ENCODE data around the gene LRRC61. TPM values are rescaled to one million over a fixed set of nuclear protein-coding genes. Genes with fewer than 3 reads are reported as not detected.
"Not testable (repeated sequence)": the region's sequence is repeated elsewhere in the genome, so short reads cannot be mapped to it uniquely, and the experiment has no call there.

LRRC61 gene
- total RNA-seq, 2 donors from 2014 or later, result 25.8 to 34.4 TPM

GRCh38 chr7:150311146-150311545 lies 12.0 kb upstream of the LRRC61 start:
- TF ChIP-seq CTCF (IDR thresholded peaks at IDR 0.05) (no peak), POLR2AphosphoS5 (IDR thresholded peaks at IDR 0.05) (no peak), POLR2A (IDR thresholded peaks at IDR 0.05) (no peak)
- Histone ChIP-seq H3K27me3 (replicated peaks; ENCODE audit: insufficient read depth) (no peaks in the 10 kb centered on the region), H3K36me3 (no peaks in the 10 kb centered on the region), H3K4me3 (no peak overlapping the region), H3K4me1 (replicated peaks) (no peaks in the 10 kb centered on the region), H3K9me3 (no peaks in the 10 kb centered on the region), H3K27ac (no peak overlapping the region)
- DNase-seq (ENCODE audit: low spot score), result no peak
- intact Hi-C loops (cut with DNase I), result no loop called here
- 93% methylated on average over 4 of the region's 4 CpGs for WGBS

- TF ChIP-seq POLR2A (IDR thresholded peaks at IDR 0.05) (no peak), CTCF (IDR thresholded peaks at IDR 0.05) (no peak), POLR2AphosphoS5 (IDR thresholded peaks at IDR 0.05) (no peak)
- Histone ChIP-seq H3K4me1 (replicated peaks) (no peaks in the 10 kb centered on the region), H3K27ac (no peak overlapping the region), H3K36me3 (no peaks in the 10 kb centered on the region), H3K27me3 (replicated peaks; ENCODE audit: insufficient read depth) (no peaks in the 10 kb centered on the region), H3K4me3 (no peak overlapping the region), H3K9me3 (no peaks in the 10 kb centered on the region)
- intact Hi-C loops (cut with DNase I), result no loop called here
- WGBS, result 84% methylated on average over 5 of the region's 5 CpGs
- no peak for DNase-seq (ENCODE audit: low spot score)
Observed at GRCh38 chr7:150311711-150312110, 11.4 kb upstream of the LRRC61 start.

DNA sequence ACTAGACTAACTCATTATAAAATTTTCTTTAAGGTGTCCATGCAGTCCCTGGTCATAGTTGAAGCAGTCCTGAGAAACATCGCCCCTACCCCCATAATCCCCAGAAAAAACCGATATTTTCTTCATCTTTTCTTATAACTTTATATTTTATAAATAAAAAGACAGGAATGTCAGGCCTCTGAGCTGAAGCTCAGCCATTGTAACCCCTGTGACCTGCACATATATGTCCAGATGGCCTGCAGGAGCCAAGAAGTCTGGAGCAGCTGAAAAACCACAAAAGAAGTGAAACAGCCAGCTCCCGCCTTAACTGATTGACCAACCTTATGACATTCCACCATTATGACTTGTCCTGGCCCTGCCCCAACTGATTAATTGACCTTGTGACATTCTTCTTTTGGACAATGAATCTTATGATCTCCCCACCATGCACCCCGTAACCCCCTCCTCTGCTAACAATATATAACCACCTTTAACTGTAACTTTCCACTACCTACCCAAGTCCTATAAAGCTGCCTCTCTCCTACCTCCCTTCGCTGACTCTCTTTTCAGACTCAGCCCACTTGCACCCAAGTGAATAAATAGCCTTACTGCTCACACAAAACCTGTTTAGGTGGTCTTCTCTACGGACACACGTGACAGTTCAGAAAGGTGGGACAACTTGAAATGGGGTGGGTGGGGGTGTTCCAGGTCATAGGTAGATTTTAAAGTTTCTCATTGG lies 10.3 kb upstream of the LRRC61 start:
- H3K4me3 ChIP-seq; H3K27ac ChIP-seq; H3K4me1 ChIP-seq (replicated peaks); H3K27me3 ChIP-seq (replicated peaks; ENCODE audit: insufficient read depth); H3K9me3 ChIP-seq; DNase-seq (ENCODE audit: low spot score); H3K36me3 ChIP-seq; intact Hi-C loops (cut with DNase I): not testable (repeated sequence)
- WGBS, result 82% methylated on average over 7 of the region's 7 CpGs

GRCh38 chr7:150313367-150313809 lies 9.8 kb upstream of the LRRC61 start:
- no peak overlapping the region for H3K27ac ChIP-seq
- no peak for DNase-seq (ENCODE audit: low spot score)
- no peaks in the 10 kb centered on the region for H3K9me3 ChIP-seq
- TF ChIP-seq POLR2AphosphoS5 (IDR thresholded peaks at IDR 0.05), result no peak
- TF ChIP-seq POLR2A (IDR thresholded peaks at IDR 0.05), result no peak
- no peak for TF ChIP-seq CTCF (IDR thresholded peaks at IDR 0.05)
- H3K4me3 ChIP-seq, result no peak overlapping the region
- intact Hi-C loops (cut with DNase I), result no loop called here
- WGBS, result 70% methylated on average over 3 of the region's 3 CpGs
- H3K36me3 ChIP-seq, result no peaks in the 10 kb centered on the region
- no peaks in the 10 kb centered on the region for H3K4me1 ChIP-seq (replicated peaks)
- no peaks in the 10 kb centered on the region for H3K27me3 ChIP-seq (replicated peaks; ENCODE audit: insufficient read depth)

- WGBS, result 93% methylated on average over 6 of the region's 6 CpGs
Observed at GRCh38 chr7:150313870-150314269, 9.3 kb upstream of the LRRC61 start.

More at GRCh38 chr7:150313870-150314269, 9.3 kb upstream of the LRRC61 start:
- intact Hi-C loops (cut with DNase I), result no loop called here
- Histone ChIP-seq H3K27ac (no peak overlapping the region), H3K4me1 (replicated peaks) (no peaks in the 10 kb centered on the region), H3K36me3 (no peaks in the 10 kb centered on the region), H3K9me3 (no peaks in the 10 kb centered on the region), H3K27me3 (replicated peaks; ENCODE audit: insufficient read depth) (no peaks in the 10 kb centered on the region), H3K4me3 (no peak overlapping the region)
- DNase-seq (ENCODE audit: low spot score), result no peak
- TF ChIP-seq POLR2AphosphoS5 (IDR thresholded peaks at IDR 0.05), result no peak
- no peak for TF ChIP-seq POLR2A (IDR thresholded peaks at IDR 0.05)
- no peak for TF ChIP-seq CTCF (IDR thresholded peaks at IDR 0.05)

All from prostate gland (tissue), 2 donors.